NCI-H1436 treated with DMSO at 0.1 percent for 48 hours (cell line): ENCODE results near the gene CDH16.
"Not testable (repeated sequence)": the region's sequence is repeated elsewhere in the genome, so short reads cannot be mapped to it uniquely, and the experiment has no call there.

ENCODE experiments used
- DNase-seq: peaks from one replicate; lab custom pipeline; 2025; lab: John Stamatoyannopoulos, UW

The CDH16 gene

GRCh38 chr16:66947302-66948065 is 28.8 kb upstream of the CDH16 start:
- no peak for DNase-seq

- no peak for DNase-seq
These were observed 28.3 kb upstream of the CDH16 start for GRCh38 chr16:66946974-66947301.

GRCh38 chr16:66946541-66946940 is 27.9 kb upstream of the CDH16 start:
- no peak for DNase-seq

GRCh38 chr16:66945939-66946338 is 27.3 kb upstream of the CDH16 start:
- no peak for DNase-seq

- DNase-seq = not testable (repeated sequence)
These were observed 26.3 kb upstream of the CDH16 start for GRCh38 chr16:66944971-66945370.

- DNase-seq = no peak
These were observed 25.4 kb upstream of the CDH16 start for GRCh38 chr16:66944054-66944441.

- no peak for DNase-seq
These were observed 24.9 kb upstream of the CDH16 start for GRCh38 chr16:66943426-66944053.

- DNase-seq = no peak
These were observed 24.3 kb upstream of the CDH16 start for GRCh38 chr16:66942981-66943380.

GRCh38 chr16:66940236-66940635 is 21.6 kb upstream of the CDH16 start:
- DNase-seq = no peak

- no peak for DNase-seq
These were observed 20.7 kb upstream of the CDH16 start for GRCh38 chr16:66939366-66939765.

- no peak for DNase-seq
These were observed 19.1 kb upstream of the CDH16 start for GRCh38 chr16:66937725-66938337.

- no peak for DNase-seq
These were observed 18.3 kb upstream of the CDH16 start for GRCh38 chr16:66936889-66937554.

GRCh38 chr16:66936462-66936861 is 17.8 kb upstream of the CDH16 start:
- DNase-seq = no peak

GRCh38 chr16:66935314-66936011 is 16.8 kb upstream of the CDH16 start, which contains the start of gene CES2:
CES2 (plus strand) TSS chr16:66935516; CDS start chr16:66935636, 120 bp downstream.
- DNase-seq = no peak

- not testable (repeated sequence) for DNase-seq
These were observed 16.2 kb upstream of the CDH16 start for GRCh38 chr16:66934839-66935313.

GRCh38 chr16:66934138-66934838 is 15.6 kb upstream of the CDH16 start, which contains the start of gene CIAO2B:
CIAO2B (minus strand) TSS chr16:66934402; CDS start chr16:66934364, 38 bp downstream.
- peak; percentile 2 for DNase-seq

GRCh38 chr16:66933776-66934137 is 15.1 kb upstream of the CDH16 start:
- no peak for DNase-seq

- no peak for DNase-seq
These were observed 13.4 kb upstream of the CDH16 start for GRCh38 chr16:66932076-66932475.

- no peak for DNase-seq
These were observed 13.0 kb upstream of the CDH16 start for GRCh38 chr16:66931665-66932064.

GRCh38 chr16:66930189-66930588 is 11.5 kb upstream of the CDH16 start:
- DNase-seq = no peak

- DNase-seq = no peak
These were observed 10.2 kb upstream of the CDH16 start for GRCh38 chr16:66928702-66929388.
